HUES64 (cell line): ENCODE results near the gene SLC16A5.
"Not testable (repeated sequence)": the region's sequence is repeated elsewhere in the genome, so short reads cannot be mapped to it uniquely, and the experiment has no call there.

ENCODE experiments used
- H3K27ac ChIP-seq: 2 replicates; pipeline ENCODE4 v1.7.0; 2013; ENCODE audit warnings: low read depth, low read length, inconsistent platforms
- H3K27me3 ChIP-seq: 2 replicates; pipeline ENCODE4 v1.6.1; 2013; ENCODE audit warnings: mild to moderate bottlenecking, low read length; ENCODE audit not compliant: insufficient read depth
- H3K36me3 ChIP-seq: 2 replicates; pipeline ENCODE4 v1.6.1; 2013; ENCODE audit warnings: mild to moderate bottlenecking, low read length; ENCODE audit not compliant: insufficient read depth
- H3K4me1 ChIP-seq: 2 replicates; pipeline ENCODE4 v1.6.1; 2013; ENCODE audit warnings: mild to moderate bottlenecking, low read length, moderate library complexity; ENCODE audit not compliant: insufficient read depth
- H3K4me3 ChIP-seq: 2 replicates; pipeline ENCODE4 v1.5.1; 2013; ENCODE audit warnings: mild to moderate bottlenecking, low read length, moderate library complexity
- H3K9ac ChIP-seq: 2 replicates; pipeline ENCODE4 v1.6.1; 2013; ENCODE audit warnings: mild to moderate bottlenecking, low read depth, low read length
- H3K9me3 ChIP-seq: 2 replicates; pipeline ENCODE4 v1.6.1; 2013; ENCODE audit warnings: low read depth, low read length; ENCODE audit not compliant: insufficient read depth
- WGBS: fragments of 150-250, 120-280 bp; methylation state at CpG from one replicate; pipeline ENCODE4 v1.1.7; 2013; ENCODE audit warnings: missing lambda C conversion rate; 5-methylcytosine and 5-hydroxymethylcytosine counted together

SLC16A5 gene

GRCh38 chr17:75116737-75117136, 29.0 kb downstream of the SLC16A5 start:
- 96% methylated on average over 9 of the region's 9 CpGs for WGBS
- no peak overlapping the region for H3K9ac ChIP-seq
- H3K9me3 ChIP-seq: no peaks in the 10 kb centered on the region

DNA sequence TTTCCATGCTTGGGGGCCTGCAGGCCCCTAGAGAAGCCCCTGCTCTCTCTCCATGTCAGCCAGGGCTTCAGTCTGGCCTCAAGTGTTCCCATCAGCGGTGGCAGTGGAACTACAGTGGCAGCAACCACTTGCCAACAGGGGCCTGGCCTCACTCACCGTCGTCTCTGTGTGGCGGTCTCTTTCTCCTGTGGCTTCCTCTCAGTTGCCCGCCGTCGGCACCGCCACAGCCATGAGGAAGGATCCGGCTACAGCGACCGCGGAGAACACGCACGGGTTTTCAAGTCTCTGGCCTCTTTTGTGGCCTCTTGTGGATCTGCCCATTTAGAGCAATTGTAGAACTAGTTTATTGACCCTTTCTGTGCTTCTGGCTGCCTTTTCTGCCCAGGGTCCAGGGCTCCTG, 30.6 kb downstream of the SLC16A5 start:
- Histone ChIP-seq H3K4me1 (0 out of 2 replicates have a peak, but pooled peaks cover 3% of the 10 kb centered on the region), H3K27me3 (no peaks in the 10 kb centered on the region), H3K9me3 (no peaks in the 10 kb centered on the region), H3K27ac (no peak overlapping the region), H3K9ac (no peak overlapping the region), H3K4me3 (no peak overlapping the region), H3K36me3 (peaks cover 15% of the 10 kb centered on the region)
- WGBS: 95% methylated on average over 14 of the region's 14 CpGs

More at GRCh38 chr17:75116737-75117136, 29.0 kb downstream of the SLC16A5 start:
- Histone ChIP-seq H3K27me3 (no peaks in the 10 kb centered on the region), H3K4me1 (0 out of 2 replicates have a peak, but pooled peaks cover 3% of the 10 kb centered on the region), H3K27ac (no peak overlapping the region), H3K36me3 (peaks cover 15% of the 10 kb centered on the region), H3K4me3 (no peak overlapping the region)

DNA sequence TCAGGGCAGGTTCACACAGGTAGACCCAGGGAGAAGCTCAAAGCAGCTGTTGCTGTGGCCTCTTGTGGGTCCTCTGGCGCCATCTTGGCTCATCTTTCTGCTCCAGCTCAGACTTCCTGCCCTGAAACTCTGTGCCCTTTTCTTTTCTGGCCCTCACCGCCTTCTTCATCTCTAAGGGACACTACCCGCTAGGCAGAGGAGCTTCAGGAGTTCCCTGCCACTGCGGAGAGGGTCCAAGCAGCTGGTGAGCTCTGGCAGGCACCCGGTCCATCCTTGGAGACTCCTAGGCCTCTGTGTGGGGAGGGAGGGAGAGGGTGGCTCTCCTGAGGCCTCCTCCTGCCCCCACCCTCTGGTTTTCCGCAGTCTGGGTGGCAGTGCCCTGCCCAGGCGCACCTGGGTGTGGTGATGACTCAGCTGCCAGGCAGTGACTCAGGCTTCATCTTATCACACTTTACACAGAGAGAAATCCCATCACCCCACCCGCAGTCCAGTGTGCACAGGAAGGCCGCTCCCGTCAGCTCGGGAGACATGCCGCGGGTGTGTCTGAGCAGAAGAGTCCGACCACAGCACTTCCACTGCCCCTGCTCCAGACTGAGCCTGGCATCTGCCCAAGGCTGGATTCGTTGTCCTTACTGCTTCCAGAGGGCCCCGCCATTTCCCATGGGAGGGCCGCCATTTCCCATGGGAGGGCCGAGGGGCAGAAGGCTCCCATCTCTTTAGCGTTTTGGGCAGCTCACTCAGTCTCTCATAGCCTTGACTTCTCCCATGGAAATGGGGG, 36.5 kb downstream of the SLC16A5 start:
- no peaks in the 10 kb centered on the region for H3K9me3 ChIP-seq
- H3K9ac ChIP-seq: no peak overlapping the region
- H3K27me3 ChIP-seq: no peaks in the 10 kb centered on the region
- peaks cover 12% of the 10 kb centered on the region for H3K36me3 ChIP-seq
- no peak overlapping the region for H3K4me3 ChIP-seq
- 93% methylated on average over 19 of the region's 19 CpGs for WGBS
- H3K4me1 ChIP-seq: no peaks in the 10 kb centered on the region
- no peak overlapping the region for H3K27ac ChIP-seq

DNA sequence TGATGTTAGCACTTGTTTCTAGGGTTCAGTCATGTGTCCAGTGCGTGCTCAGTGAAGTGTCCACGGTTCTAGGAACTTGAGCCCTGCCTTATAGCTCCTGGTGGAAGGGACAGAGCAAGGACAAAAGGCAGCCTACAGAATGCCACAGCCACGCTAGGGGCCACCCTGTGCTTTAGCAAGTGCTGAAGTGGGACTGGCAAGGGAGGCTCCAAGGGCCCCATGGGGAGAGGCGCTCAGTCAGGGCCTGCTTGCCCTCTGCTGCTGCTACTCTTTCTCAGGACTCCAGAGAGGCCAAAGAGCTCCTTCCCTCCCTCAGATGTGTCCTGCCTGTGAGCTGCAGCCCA, 37.0 kb downstream of the SLC16A5 start:
- Histone ChIP-seq H3K4me1 (no peaks in the 10 kb centered on the region), H3K4me3 (no peak overlapping the region), H3K36me3 (peaks cover 18% of the 10 kb centered on the region), H3K9ac (no peak overlapping the region), H3K27me3 (no peaks in the 10 kb centered on the region), H3K27ac (no peak overlapping the region), H3K9me3 (no peaks in the 10 kb centered on the region)
- 94% methylated on average over 4 of the region's 4 CpGs for WGBS

GRCh38 chr17:75125984-75126383, 38.2 kb downstream of the SLC16A5 start:
- Histone ChIP-seq H3K9me3 (no peaks in the 10 kb centered on the region), H3K27ac (no peak overlapping the region), H3K4me1 (no peaks in the 10 kb centered on the region; the same call in 1 of the 2 replicates), H3K4me3 (no peak overlapping the region), H3K36me3 (peaks cover 23% of the 10 kb centered on the region), H3K27me3 (no peaks in the 10 kb centered on the region), H3K9ac (no peak overlapping the region)
- WGBS: 59% methylated on average over 3 of the region's 3 CpGs

GRCh38 chr17:75126954-75127353, 39.2 kb downstream of the SLC16A5 start:
- no peaks in the 10 kb centered on the region for H3K27me3 ChIP-seq
- no peak overlapping the region for H3K27ac ChIP-seq
- H3K36me3 ChIP-seq: peaks cover 20% of the 10 kb centered on the region
- H3K9me3 ChIP-seq: no peaks in the 10 kb centered on the region
- H3K9ac ChIP-seq: no peak overlapping the region
- 93% methylated on average over 8 of the region's 8 CpGs for WGBS
- H3K4me1 ChIP-seq: no peaks in the 10 kb centered on the region; the same call in 1 of the 2 replicates
- no peak overlapping the region for H3K4me3 ChIP-seq

- H3K4me3 ChIP-seq, H3K9ac ChIP-seq, H3K9me3 ChIP-seq, H3K27ac ChIP-seq, H3K4me1 ChIP-seq, H3K27me3 ChIP-seq: not testable (repeated sequence)
- WGBS: 97% methylated on average over 5 of the region's 5 CpGs
- H3K36me3 ChIP-seq: peaks cover 20% of the 10 kb centered on the region
These were observed 40.2 kb downstream of the SLC16A5 start for GRCh38 chr17:75127936-75128335.

DNA sequence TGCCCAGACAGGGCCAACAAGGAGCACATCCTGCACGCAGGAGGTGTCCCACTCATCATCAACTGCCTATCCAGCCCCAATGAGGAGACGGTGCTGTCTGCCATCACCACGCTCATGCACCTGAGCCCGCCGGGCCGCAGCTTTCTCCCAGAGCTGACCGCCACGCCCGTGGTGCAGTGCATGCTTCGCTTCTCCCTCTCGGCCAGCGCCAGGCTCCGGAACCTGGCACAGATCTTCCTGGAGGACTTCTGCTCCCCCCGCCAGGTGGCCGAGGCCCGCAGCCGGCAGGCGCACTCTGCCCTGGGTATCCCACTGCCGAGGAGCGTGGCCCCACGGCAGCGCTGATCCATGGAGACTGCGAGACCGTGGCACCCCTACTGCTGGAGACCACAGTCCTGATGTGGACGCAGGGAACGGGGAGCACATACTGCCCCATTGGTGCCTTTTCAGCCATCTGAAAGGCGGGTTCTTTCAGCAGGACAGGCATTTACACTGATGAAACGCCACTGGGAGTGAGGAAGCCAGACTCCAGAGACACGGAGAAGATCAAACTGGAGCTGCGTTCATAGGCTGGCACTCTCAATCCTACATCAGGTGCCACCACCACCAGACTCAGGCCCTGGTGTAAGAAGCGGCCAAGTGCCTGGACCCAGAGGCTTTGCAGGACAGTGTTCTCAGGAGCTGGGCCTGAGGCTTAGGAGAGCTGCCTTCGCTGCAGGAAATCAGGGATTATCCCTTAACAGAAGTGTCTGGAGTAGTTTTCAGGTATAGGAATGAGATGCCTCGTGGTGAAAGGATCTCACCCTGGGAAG, 41.1 kb downstream of the SLC16A5 start:
- 94% methylated on average over 33 of the region's 33 CpGs for WGBS
- no peak overlapping the region for H3K27ac ChIP-seq
- H3K9me3 ChIP-seq: no peaks in the 10 kb centered on the region
- H3K4me1 ChIP-seq: no peaks in the 10 kb centered on the region; the same call in 1 of the 2 replicates
- H3K9ac ChIP-seq: no peak overlapping the region
- no peaks in the 10 kb centered on the region for H3K27me3 ChIP-seq
- peaks cover 20% of the 10 kb centered on the region for H3K36me3 ChIP-seq
- no peak overlapping the region for H3K4me3 ChIP-seq

DNA sequence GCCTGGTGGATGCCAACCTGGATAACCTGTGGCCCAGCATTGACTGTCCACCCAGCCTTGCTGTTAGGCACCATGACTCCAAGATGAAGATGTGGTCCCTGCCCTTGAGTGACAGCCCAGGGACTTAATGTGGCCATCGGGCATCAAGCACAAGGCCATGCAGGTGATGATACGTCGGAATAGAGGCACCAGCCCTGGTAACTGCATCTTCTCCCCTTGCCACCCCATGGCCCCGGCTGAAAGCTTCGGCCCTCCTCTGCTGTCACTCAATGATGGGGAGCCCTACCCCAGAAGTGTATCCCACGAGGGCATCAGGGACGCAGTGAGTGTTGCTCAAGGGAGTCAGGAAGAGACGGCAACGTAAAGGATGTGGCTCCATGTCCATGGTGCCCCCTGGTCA, 41.8 kb downstream of the SLC16A5 start:
- Histone ChIP-seq H3K27me3 (no peaks in the 10 kb centered on the region), H3K27ac (no peak overlapping the region), H3K36me3 (peaks cover 22% of the 10 kb centered on the region), H3K4me1 (no peaks in the 10 kb centered on the region; the same call in 1 of the 2 replicates), H3K9ac (no peak overlapping the region), H3K4me3 (no peak overlapping the region), H3K9me3 (no peaks in the 10 kb centered on the region)
- 90% methylated on average over 9 of the region's 9 CpGs for WGBS

GRCh38 chr17:75130059-75130631, 42.4 kb downstream of the SLC16A5 start:
- WGBS: 88% methylated on average over 24 of the region's 24 CpGs
- 0 out of 2 replicates have a peak overlapping the region, but pooled peaks have one; percentile 94 for H3K9ac ChIP-seq
- H3K36me3 ChIP-seq: peaks cover 27% of the 10 kb centered on the region
- H3K27ac ChIP-seq: no peak overlapping the region
- no peaks in the 10 kb centered on the region; the same call in 1 of the 2 replicates for H3K4me1 ChIP-seq
- H3K4me3 ChIP-seq: peak overlapping the region; percentile 85
- H3K27me3 ChIP-seq: no peaks in the 10 kb centered on the region
- H3K9me3 ChIP-seq: no peaks in the 10 kb centered on the region
